ENCODE data around the gene ALX3. TPM values are rescaled to one million over a fixed set of nuclear protein-coding genes. Genes with fewer than 3 reads are reported as not detected.

The ALX3 gene
- total and polyA plus RNA-seq, 10 donors, result 0.10 to 0.12 TPM; not detected in 8

- H3K27me3 ChIP-seq (replicated peaks in 1 of 7), result peaks cover 15 to 49% (median 32%) of the 10 kb centered on the region in 7 donors
- intact Hi-C loops (cut with DNase I; ENCODE audit: low total_unique reads), result no loop called here
- no peak overlapping the region for H3K4me3 ChIP-seq
- TF ChIP-seq POLR2AphosphoS5 (IDR thresholded peaks at IDR 0.05) (no peak), POLR2A (IDR thresholded peaks at IDR 0.05) (no peak)
- TF ChIP-seq, protein P1, sequence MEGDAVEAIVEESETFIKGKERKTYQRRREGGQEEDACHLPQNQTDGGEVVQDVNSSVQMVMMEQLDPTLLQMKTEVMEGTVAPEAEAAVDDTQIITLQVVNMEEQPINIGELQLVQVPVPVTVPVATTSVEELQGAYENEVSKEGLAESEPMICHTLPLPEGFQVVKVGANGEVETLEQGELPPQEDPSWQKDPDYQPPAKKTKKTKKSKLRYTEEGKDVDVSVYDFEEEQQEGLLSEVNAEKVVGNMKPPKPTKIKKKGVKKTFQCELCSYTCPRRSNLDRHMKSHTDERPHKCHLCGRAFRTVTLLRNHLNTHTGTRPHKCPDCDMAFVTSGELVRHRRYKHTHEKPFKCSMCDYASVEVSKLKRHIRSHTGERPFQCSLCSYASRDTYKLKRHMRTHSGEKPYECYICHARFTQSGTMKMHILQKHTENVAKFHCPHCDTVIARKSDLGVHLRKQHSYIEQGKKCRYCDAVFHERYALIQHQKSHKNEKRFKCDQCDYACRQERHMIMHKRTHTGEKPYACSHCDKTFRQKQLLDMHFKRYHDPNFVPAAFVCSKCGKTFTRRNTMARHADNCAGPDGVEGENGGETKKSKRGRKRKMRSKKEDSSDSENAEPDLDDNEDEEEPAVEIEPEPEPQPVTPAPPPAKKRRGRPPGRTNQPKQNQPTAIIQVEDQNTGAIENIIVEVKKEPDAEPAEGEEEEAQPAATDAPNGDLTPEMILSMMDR (IDR thresholded peaks at IDR 0.05 in 8 of 11, conservative IDR thresholded peaks at IDR 0.05 in 3 of 11), result no peak
- peaks cover 18 to 31% (median 25%) of the 10 kb centered on the region in 6 donors for H3K4me1 ChIP-seq
- peaks cover 0 to 35% (median 2%) of the 10 kb centered on the region in 6 donors for H3K36me3 ChIP-seq
- no peak overlapping the region for H3K27ac ChIP-seq
- WGBS, 5 donors, result 56 to 83% (median 78%) methylated on average over 8 to 18 of the region's 18 CpGs
- H3K9me3 ChIP-seq, result no peaks in the 10 kb centered on the region
- DNase-seq, result no peak
Measured at GRCh38 chr1:110064576-110065337, 5.7 kb downstream of the ALX3 start.

GRCh38 chr1:110063781-110064180 lies 6.7 kb downstream of the ALX3 start:
- H3K27me3 ChIP-seq (replicated peaks in 1 of 7), result peaks cover 9 to 39% (median 23%) of the 10 kb centered on the region in 7 donors
- TF ChIP-seq POLR2A (IDR thresholded peaks at IDR 0.05), result no peak
- no peak for TF ChIP-seq POLR2AphosphoS5 (IDR thresholded peaks at IDR 0.05)
- TF ChIP-seq, protein P1 (IDR thresholded peaks at IDR 0.05 in 8 of 11, conservative IDR thresholded peaks at IDR 0.05 in 3 of 11), result no peak
- H3K36me3 ChIP-seq, result peaks cover 0 to 45% (median 4%) of the 10 kb centered on the region in 6 donors
- H3K27ac ChIP-seq, result no peak overlapping the region
- peaks cover 8 to 23% (median 15%) of the 10 kb centered on the region in 6 donors for H3K4me1 ChIP-seq
- intact Hi-C loops (cut with DNase I; ENCODE audit: low total_unique reads), result no loop called here
- DNase-seq, result no peak
- WGBS, 5 donors, result 37 to 87% (median 65%) methylated on average over 4 of the region's 4 CpGs
- no peak overlapping the region for H3K4me3 ChIP-seq
- H3K9me3 ChIP-seq, result no peaks in the 10 kb centered on the region

- 60 to 91% (median 86%) methylated on average over 2 of the region's 2 CpGs for WGBS, 5 donors
- Histone ChIP-seq H3K4me1 (peaks cover 1 to 23% (median 9%) of the 10 kb centered on the region in 6 donors), H3K4me3 (no peak overlapping the region), H3K27me3 (replicated peaks in 1 of 7) (peaks cover 1 to 27% (median 11%) of the 10 kb centered on the region in 7 donors), H3K27ac (no peak overlapping the region), H3K36me3 (peaks cover 0 to 56% (median 14%) of the 10 kb centered on the region in 6 donors), H3K9me3 (no peaks in the 10 kb centered on the region)
- TF ChIP-seq POLR2A (IDR thresholded peaks at IDR 0.05) (no peak), POLR2AphosphoS5 (IDR thresholded peaks at IDR 0.05) (no peak)
- TF ChIP-seq, protein P1 (IDR thresholded peaks at IDR 0.05 in 8 of 11, conservative IDR thresholded peaks at IDR 0.05 in 3 of 11), result no peak
- DNase-seq, result no peak
- intact Hi-C loops (cut with DNase I; ENCODE audit: low total_unique reads), result no loop called here
Measured at GRCh38 chr1:110062612-110063011, 7.9 kb downstream of the ALX3 start.

DNA sequence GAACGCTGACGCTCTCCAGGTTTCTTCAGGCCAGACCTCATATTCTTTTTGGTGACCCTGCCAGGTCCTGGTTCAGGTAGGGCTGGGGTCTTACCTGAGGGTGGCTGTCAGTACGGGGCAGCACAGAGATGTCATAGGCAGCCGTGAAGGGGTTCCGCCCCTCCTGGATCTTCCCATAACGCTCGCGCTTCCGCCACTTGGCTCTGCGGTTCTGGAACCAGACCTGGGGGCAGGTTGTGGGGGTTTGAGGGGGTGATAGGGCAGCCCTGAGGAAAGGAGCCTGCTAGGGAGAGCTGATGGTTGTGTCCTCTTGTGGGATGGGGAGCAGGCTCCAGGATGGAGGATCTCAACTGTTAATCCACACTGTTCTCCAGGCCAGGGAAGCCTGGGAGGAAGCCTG lies 9.1 kb downstream of the ALX3 start:
- Histone ChIP-seq H3K4me1 (peaks cover 0 to 26% (median 12%) of the 10 kb centered on the region in 6 donors), H3K36me3 (peaks cover 0 to 69% (median 27%) of the 10 kb centered on the region in 6 donors), H3K27ac (no peak overlapping the region), H3K9me3 (no peaks in the 10 kb centered on the region), H3K27me3 (replicated peaks in 1 of 7) (peaks cover 0 to 16% (median 0%) of the 10 kb centered on the region in 7 donors), H3K4me3 (no peak overlapping the region)
- 96 to 98% (median 97%) methylated on average over 10 of the region's 10 CpGs for WGBS, 5 donors
- intact Hi-C loops (cut with DNase I; ENCODE audit: low total_unique reads), result no loop called here
- TF ChIP-seq POLR2AphosphoS5 (IDR thresholded peaks at IDR 0.05), result no peak
- TF ChIP-seq POLR2A (IDR thresholded peaks at IDR 0.05), result no peak
- TF ChIP-seq, protein P1 (IDR thresholded peaks at IDR 0.05 in 8 of 11, conservative IDR thresholded peaks at IDR 0.05 in 3 of 11), result no peak
- DNase-seq, result peak; percentile 64

Data from spleen (tissue), 11 donors.